SK-N-SH treated with all-trans-retinoic acid at 6 μM for 48 hours (cell line): ENCODE measurements around the gene SNTB2.

Source experiments
- ATAC-seq: fragments of 200-7000 bp; cut with Tn5 transposase; 3 replicates; pipeline ENCODE4 v1.9.1; 2020; ENCODE audit warnings: mild to moderate bottlenecking, moderate library complexity
- ARNTL ChIP-seq: fragments of 450-650 bp; formaldehyde crosslinking; IDR thresholded peaks from 2 replicates; pipeline ENCODE4 v1.5.0; 2020; ENCODE audit warnings: low read depth, mild to moderate bottlenecking, moderate library complexity, borderline replicate concordance
- BACH2 ChIP-seq: fragments of 250-450 bp; sonication (Bioruptor Pico); IDR thresholded peaks from 2 replicates; pipeline ENCODE4 v1.9.0; 2021; ENCODE audit warnings: mild to moderate bottlenecking, borderline replicate concordance
- CREB5 ChIP-seq: fragments of 250-450 bp; sonication (Bioruptor Pico); IDR thresholded peaks from 2 replicates; pipeline ENCODE4 v1.5.1; 2020; ENCODE audit warnings: low read depth, mild to moderate bottlenecking, moderate library complexity
- CSDC2 ChIP-seq: fragments of 250-450 bp; sonication (Bioruptor Pico); IDR thresholded peaks from 2 replicates; pipeline ENCODE4 v1.5.0; 2020; ENCODE audit warnings: mild to moderate bottlenecking, moderate library complexity
- CSRNP3 ChIP-seq: fragments of 250-450 bp; sonication (Bioruptor Pico); IDR thresholded peaks from 2 replicates; pipeline ENCODE4 v1.5.1; 2021; ENCODE audit warnings: mild to moderate bottlenecking, moderate library complexity
- ESRRG ChIP-seq: fragments of 250-450 bp; sonication (Bioruptor Pico); IDR thresholded peaks from 2 replicates; pipeline ENCODE4 v1.6.1; 2021; ENCODE audit warnings: mild to moderate bottlenecking
- GLIS3 ChIP-seq: fragments of 250-450 bp; sonication (Bioruptor Pico); IDR thresholded peaks from 2 replicates; pipeline ENCODE4 v1.5.0; 2020; ENCODE audit warnings: mild to moderate bottlenecking, moderate library complexity
- OSR1 ChIP-seq: fragments of 250-450 bp; sonication (Bioruptor Pico); IDR thresholded peaks from 2 replicates; pipeline ENCODE4 v1.8.0; 2022; ENCODE audit warnings: moderate library complexity, mild to moderate bottlenecking, inconsistent platforms
- PPARA ChIP-seq: fragments of 250-450 bp; sonication (Bioruptor Pico); IDR thresholded peaks from 2 replicates; pipeline ENCODE4 v1.5.0; 2020; ENCODE audit warnings: mild to moderate bottlenecking, borderline replicate concordance
- RARB ChIP-seq: fragments of 250-450 bp; sonication (Bioruptor Pico); IDR thresholded peaks from 2 replicates; pipeline ENCODE4 v1.8.0; 2021; ENCODE audit warnings: mild to moderate bottlenecking, moderate library complexity
- SNAI2 ChIP-seq: fragments of 250-450 bp; sonication (Bioruptor Pico); IDR thresholded peaks from 2 replicates; pipeline ENCODE4 v1.5.0; 2020; ENCODE audit warnings: mild to moderate bottlenecking, moderate library complexity
- TCF4 ChIP-seq: fragments of 250-450 bp; sonication (Bioruptor Pico); IDR thresholded peaks from 2 replicates; pipeline ENCODE4 v1.8.0; 2021; ENCODE audit warnings: mild to moderate bottlenecking, moderate library complexity, borderline replicate concordance
- TOX ChIP-seq: fragments of 250-450 bp; sonication (Bioruptor Pico); IDR thresholded peaks from 2 replicates; pipeline ENCODE4 v1.8.0; 2021; ENCODE audit warnings: mild to moderate bottlenecking, moderate library complexity, borderline replicate concordance
- TSHZ2 ChIP-seq: fragments of 250-450 bp; sonication (Bioruptor Pico); IDR thresholded peaks from 2 replicates; pipeline ENCODE4 v1.5.0; 2020; ENCODE audit warnings: mild to moderate bottlenecking, moderate library complexity
- ZC3H10 ChIP-seq: fragments of 250-450 bp; sonication (Bioruptor Pico); IDR thresholded peaks from 2 replicates; pipeline ENCODE4 v1.5.1; 2021; ENCODE audit warnings: mild to moderate bottlenecking, moderate library complexity
- ZFP3 ChIP-seq: fragments of 250-450 bp; sonication (Bioruptor Pico); IDR thresholded peaks from 2 replicates; pipeline ENCODE4 v1.5.0; 2020; ENCODE audit warnings: mild to moderate bottlenecking, moderate library complexity
- ZFP30 ChIP-seq: fragments of 450-650 bp; formaldehyde crosslinking; IDR thresholded peaks from 2 replicates; pipeline ENCODE4 v1.5.0; 2022; ENCODE audit warnings: mild to moderate bottlenecking, moderate library complexity
- ZNF565 ChIP-seq: fragments of 450-650 bp; formaldehyde crosslinking; conservative IDR thresholded peaks from 2 replicates; pipeline ENCODE4 v1.5.0; 2020; ENCODE audit warnings: low read depth, mild to moderate bottlenecking, moderate library complexity
- TF ChIP-seq, protein P1 (sequence below): fragments of 250-450 bp; sonication (Bioruptor Pico); IDR thresholded peaks from 2 replicates; pipeline ENCODE4 v1.8.0; 2021; ENCODE audit warnings: low read depth, mild to moderate bottlenecking, moderate library complexity, borderline replicate concordance

The SNTB2 gene

GRCh38 chr16:69309316-69309715, 122.4 kb downstream of the SNTB2 start:
- ATAC-seq: no peak
- TF ChIP-seq CSRNP3 (CRISPR knock-in tag) (no peak), ZC3H10 (CRISPR knock-in tag) (no peak), ZFP30 (CRISPR knock-in tag) (no peak), PPARA (CRISPR knock-in tag) (no peak), OSR1 (no peak), TCF4 (CRISPR knock-in tag) (no peak), ESRRG (no peak), CREB5 (CRISPR knock-in tag) (no peak), GLIS3 (CRISPR knock-in tag) (no peak), ZFP3 (CRISPR knock-in tag) (no peak), RARB (CRISPR knock-in tag) (no peak), CSDC2 (no peak), TSHZ2 (CRISPR knock-in tag) (no peak), BACH2 (CRISPR knock-in tag) (no peak), ARNTL (CRISPR knock-in tag) (no peak)
- TF ChIP-seq, protein P1, sequence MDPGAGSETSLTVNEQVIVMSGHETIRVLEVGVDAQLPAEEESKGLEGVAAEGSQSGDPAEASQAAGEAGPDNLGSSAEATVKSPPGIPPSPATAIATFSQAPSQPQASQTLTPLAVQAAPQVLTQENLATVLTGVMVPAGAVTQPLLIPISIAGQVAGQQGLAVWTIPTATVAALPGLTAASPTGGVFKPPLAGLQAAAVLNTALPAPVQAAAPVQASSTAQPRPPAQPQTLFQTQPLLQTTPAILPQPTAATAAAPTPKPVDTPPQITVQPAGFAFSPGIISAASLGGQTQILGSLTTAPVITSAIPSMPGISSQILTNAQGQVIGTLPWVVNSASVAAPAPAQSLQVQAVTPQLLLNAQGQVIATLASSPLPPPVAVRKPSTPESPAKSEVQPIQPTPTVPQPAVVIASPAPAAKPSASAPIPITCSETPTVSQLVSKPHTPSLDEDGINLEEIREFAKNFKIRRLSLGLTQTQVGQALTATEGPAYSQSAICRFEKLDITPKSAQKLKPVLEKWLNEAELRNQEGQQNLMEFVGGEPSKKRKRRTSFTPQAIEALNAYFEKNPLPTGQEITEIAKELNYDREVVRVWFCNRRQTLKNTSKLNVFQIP: no peak

DNA sequence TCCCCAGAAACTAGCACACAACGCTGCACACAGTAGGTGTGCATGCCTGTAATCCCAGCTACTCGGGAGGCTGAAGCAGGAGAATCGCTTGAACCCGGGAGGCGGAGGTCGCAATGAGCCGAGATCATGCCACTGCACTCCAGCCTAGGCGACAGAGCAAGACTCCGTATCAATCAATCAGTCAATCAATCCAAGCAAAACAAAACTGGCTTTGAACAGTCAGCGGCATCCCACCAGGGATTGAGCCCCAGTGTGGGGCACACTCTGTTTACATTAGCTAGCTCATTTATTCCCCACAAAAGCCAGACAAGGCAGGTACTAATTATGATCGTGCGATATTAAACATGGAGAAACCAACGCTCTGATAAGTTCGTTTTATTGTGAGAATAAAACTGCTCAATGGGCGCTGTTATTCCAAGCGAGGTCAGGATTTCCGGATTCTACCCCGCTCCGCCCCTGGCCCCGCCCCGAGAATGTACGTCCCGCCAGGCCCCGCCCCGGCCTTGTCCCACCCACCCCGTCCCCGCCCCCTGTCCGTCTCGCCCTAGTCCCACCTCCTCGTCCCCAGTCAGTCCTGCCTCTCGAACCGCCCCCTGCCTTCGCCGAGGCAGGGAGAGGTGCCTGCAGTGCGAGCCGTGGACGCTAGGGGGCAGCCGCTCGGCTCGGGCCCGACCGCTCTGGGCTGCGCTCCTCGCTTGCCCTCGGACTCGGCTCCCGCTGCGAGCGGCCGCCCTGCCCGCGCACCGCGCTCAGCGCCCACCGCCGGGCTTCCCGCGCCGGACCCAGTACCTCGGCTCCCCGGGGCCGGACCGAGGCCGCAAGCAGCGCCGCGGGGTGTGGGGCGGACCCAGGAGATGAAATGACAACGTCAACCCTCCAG, 123.9 kb downstream of the SNTB2 start, which contains the start of gene VPS4A:
TSS of gene VPS4A (plus strand) at position 698 of the 880 bp plus-strand sequence. CDS start at position 860, 162 bp downstream.
- TF ChIP-seq CSRNP3 (CRISPR knock-in tag) (no peak), ZNF565 (no peak), TSHZ2 (CRISPR knock-in tag) (no peak), SNAI2 (CRISPR knock-in tag) (no peak), BACH2 (CRISPR knock-in tag) (no peak), ESRRG (no peak), ARNTL (CRISPR knock-in tag) (no peak), GLIS3 (CRISPR knock-in tag) (no peak), TOX (no peak), CSDC2 (no peak), RARB (CRISPR knock-in tag) (no peak), TCF4 (CRISPR knock-in tag) (no peak), ZC3H10 (CRISPR knock-in tag) (no peak), PPARA (CRISPR knock-in tag) (no peak)
- ATAC-seq: peak; percentile 95
